Retina (tissue), 1 donor: Measurements from ENCODE around the gene COL27A1.

Experiments used
- DNase-seq: peaks from one replicate; pipeline ENCODE4 v3.0.0-alpha.2; 2016

The COL27A1 gene

DNA sequence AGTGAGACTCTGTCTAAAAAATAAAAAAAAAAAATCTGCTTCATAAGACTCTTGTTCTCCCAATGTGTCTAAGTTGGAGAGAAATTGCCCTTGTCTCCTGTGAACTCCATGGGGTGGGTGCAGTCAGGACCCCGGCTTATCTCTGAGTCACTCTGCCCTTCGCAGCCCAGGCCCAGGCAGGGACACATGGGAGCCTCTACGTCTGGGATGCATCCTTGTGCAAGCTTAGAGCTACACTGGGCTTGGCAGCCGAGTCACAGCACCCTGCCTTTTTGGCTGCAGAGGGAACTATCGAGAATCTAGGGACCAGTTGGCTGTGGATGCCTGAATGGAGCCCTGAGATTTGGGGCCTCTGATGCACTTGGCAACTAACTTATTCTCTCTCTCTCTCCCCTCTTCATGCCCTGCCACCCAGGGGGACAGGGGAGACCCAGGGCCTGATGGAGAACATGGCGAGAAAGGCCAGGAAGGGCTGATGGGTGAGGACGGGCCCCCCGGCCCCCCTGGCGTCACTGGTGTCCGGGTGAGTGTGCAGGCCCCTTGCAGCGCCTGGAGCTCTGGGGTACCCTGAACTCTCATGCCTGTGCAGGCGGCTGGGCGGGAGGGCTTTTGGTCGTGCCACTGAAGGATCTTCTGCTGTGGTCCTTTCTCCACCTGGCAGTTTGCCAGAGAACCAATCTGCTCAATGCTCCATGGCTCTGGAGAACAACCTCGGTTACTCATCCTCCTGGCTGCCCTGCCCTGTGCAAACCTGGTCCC, 120.1 kb downstream of the COL27A1 start:
- DNase-seq: no peak

DNA sequence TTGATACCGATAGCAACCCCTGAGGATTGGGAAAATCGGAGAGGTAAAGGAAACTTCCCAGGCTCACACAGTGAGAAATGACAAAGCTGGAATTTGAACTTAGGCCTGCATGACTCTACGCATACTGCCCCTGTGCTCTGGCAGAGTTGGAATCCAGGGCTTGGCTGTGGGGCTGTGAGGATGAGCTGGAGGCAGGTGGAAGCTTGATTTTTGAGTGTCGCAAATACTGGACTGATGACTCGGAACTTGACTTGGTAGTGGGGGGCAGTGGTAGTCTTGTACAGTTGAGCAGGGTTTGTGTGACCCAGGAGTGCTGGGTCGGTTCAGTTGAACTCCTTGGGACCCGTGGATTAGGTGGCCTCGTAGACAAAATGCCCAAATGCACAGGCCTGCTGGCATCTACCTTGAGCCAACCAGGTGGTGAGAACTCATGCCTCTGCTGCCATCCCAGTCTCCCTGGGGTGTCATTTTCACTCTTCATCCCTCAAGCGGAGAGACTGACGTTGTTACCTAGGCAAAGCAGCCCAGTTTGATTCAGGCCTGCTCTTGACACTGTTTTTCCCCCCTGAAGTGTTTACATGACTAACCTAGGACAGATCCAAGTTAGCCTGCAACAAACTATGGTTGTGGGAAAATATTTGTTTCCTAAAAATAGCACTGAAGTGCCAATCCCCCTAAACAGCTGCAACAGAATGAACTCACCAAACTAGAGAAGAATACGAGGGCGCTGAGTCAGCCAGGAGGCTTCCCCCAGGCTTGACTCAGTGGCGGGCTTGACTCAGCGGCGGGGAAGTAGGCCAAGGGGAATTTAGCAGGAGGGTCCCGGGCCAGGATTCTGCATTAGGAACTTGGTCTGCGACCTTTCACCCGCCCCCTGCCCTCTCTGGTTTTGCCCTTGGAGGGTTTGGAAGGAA, 121.8 kb downstream of the COL27A1 start:
- DNase-seq: no peak

DNA sequence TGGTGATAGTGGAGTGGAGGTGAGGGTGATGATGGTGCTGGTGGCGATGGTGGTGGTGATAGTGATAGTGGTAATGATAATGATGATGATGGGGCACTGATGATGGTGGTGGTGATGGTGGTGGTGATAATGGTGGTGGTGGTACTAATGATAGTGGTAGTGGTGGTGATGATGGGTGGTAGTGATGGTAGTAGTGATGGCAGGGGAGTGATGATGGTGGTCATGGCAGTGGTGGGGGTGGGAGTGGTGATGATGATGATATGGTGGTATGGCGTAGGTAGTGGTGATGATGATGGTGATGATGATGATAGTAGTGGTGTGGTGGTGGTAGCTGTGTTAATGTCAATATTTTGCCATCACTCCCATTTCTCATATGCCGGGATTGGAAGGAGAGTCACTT, 123.0 kb downstream of the COL27A1 start:
- DNase-seq: no peak

DNA sequence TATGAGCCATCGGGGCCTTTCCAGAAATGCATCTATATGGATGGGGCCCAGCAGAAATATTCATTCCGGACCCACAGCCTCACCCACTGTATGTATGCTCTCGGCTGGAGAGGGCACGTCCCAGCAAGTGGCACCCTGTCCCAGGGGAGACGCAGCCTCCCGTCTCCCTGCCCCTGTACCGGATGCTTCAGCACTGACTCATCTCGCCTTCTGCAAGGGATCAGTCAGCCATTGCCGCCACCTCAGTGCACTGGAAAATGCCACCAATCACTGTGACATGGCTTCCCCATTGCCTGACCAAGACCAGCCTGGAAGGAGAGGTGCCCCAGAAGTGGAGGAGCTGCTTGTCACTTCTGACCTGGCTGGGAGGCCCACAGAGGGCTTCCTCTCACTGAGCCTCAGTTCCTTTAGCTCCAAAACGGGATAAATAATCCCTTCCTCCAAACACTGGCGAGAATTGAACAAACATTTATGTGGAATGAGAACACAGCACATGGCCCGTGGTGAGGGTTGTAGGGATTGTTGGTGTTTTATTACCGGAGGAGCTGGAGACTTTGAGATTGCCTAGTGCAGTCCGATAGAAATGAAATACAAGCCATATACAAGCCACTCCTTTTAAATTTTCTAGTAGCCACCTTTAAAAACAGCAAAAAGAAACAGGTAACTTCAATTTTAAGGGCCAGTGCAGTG, 123.7 kb downstream of the COL27A1 start:
- no peak for DNase-seq

DNA sequence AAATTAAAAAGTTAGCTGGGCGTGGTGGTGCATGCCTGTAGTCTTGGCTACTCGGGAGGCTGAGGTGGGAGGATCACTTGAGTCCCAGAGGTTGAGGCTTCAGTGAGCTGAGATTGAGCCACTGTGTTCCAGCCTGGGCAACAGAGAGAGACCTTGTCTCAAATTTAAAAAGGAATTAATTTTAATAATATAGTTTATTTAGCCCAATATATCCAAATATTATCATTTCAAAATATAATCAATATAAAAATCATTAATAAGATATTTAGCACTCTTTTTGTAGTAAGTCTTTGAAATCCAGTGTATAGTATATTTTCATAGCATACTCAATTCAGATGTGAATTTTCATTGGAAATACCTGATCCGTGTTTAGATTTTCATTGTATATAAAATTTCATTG, 124.4 kb downstream of the COL27A1 start:
- no peak for DNase-seq

DNA sequence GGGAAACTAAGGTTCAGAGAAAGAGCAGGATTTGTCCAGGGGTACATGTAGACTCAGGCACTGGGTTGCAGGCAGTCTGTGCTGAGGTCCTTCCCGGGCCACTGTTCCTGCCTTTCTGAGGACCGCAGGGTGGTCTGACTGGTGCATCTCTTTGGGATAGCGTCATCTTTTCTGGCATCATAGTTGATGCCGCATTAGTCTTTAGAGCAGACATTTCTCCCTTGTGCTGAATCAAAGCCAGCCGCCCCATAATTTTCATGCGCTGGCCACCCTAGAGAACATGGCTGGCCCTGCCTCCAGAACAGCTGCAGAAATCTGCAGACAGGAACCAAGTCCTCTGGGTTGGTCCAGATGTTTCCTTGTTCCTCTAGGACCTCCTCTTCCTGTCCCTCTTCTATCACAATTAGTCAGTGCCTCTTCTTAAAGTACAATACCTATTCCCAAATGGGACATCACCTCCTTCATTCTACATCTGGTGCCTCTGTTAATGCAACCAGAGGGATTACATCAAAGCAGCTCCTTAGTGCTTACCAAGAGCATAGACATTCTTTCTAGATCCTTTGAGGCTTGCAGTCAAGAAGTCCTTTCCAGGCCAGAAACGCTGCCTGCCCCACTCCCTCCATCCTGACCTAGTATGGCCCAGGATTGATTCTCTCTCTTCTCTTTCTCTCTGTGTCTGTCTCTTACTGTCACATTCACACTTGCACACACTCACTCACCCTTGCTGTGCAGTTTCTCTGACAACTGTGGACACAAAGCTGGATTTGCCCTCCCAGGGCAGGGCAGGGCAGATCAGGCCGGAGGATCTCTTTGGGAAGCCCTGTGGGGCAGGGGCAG, 125.5 kb downstream of the COL27A1 start:
- no peak for DNase-seq

DNA sequence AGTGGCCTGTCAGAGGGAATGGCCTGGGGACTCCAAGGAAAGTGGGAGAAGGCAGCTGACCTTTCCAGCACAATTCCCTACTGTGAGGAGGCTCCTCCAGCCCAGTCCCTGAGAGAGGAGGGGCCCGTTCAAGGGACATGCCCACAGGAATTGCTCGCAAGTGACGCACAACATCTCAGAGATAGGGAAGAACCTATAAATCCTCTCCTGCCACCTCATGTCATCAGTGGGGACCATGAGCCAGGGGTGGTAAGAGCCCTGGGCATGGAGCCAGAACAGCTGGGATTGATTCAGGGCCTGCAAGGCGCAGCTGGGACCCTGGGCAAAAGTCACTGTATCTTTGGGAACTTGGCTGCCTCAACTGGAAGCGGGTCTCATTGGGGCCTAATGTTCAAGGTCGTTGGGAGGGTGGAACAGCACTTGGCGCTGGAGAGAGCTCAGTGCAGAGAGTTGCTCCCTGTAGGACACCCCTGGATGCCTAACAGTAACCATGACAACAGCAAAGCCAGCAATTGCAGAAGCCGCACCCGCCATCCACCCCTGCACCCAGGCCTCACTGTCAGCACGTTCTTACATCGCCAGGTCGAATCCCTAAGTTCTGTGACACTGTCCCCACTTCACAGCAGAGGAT, 126.3 kb downstream of the COL27A1 start:
- DNase-seq: no peak

DNA sequence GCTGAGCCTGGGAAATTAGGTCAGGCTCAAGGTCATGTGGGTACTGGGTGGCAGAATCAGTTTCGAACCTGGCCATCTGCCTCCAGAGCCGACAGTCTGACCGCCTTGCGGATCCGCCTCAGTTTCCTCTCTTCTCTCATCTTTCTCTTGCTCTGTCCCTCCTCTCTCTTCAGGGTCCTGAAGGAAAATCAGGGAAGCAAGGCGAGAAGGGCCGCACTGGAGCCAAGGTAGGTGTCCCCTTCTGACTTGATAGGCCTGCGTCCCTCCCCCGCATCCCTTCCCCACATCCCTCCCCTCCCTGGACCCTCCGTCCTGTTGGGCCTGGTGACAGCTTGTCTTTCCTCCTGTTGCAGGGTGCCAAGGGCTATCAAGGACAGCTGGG, 126.8 kb downstream of the COL27A1 start:
- no peak for DNase-seq

DNA sequence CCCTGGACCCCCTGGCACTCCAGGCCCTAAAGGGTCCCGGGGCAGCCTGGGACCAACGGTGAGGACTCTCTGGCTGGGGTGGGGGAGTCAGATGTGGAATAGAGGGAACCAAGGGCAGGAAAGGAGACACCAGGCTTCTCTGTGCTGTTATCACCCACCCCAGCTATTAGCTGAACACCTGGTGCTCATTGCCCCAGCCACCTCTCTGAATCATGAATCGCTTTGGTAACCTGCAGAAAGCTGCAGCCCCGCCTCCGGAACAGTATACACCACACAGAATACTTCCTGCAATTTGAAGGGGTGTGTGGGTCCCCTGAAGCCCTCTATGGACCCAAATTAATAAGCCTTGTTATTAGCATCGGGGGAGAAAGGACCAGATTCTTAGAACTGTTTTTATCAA, 127.2 kb downstream of the COL27A1 start:
- DNase-seq: no peak

DNA sequence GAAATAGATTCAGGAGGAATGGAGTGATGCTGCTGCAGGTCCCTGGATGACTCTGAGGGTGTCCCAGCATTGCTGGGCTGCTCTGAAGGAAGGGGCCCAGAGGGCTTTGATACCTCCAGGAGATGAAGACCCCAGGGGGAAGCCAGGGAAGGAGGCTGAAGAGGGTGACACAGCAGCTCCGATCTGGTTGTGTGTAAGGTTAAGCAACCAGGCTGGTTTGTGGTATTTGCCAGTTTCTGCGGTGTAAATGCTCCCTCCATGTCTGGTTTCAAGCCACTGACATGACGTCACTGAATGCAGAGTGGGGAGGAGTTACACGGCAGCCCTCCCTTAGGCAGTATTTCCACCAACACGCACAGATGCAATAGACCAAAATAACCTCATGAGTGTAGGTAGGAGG, 127.6 kb downstream of the COL27A1 start:
- DNase-seq: no peak

DNA sequence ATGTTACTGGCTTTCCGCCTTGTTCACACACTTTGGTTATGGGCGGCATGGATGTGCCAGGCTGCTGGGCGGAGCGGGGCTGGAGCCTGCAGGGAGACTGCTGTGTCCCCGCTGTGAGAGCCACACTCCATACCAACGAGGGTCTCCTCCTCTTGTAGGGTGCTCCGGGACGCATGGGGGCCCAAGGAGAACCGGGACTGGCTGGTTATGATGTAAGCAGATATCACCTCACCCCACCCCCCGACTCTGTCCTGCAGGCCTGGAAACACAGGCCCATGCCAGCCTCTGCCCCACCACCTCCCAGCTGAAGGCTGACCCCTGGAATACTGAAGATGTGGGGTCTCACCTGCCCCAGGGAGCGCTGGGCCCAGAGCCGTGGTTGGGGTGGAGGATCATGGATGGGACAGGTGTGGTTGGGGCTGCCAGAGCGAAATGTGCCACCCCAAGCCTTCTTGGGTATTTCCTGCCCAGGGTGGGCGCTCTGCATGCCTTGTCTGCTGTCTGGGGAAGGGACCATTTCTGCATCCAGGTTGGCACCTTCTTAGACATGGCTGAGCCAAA, 128.3 kb downstream of the COL27A1 start:
- DNase-seq: no peak

DNA sequence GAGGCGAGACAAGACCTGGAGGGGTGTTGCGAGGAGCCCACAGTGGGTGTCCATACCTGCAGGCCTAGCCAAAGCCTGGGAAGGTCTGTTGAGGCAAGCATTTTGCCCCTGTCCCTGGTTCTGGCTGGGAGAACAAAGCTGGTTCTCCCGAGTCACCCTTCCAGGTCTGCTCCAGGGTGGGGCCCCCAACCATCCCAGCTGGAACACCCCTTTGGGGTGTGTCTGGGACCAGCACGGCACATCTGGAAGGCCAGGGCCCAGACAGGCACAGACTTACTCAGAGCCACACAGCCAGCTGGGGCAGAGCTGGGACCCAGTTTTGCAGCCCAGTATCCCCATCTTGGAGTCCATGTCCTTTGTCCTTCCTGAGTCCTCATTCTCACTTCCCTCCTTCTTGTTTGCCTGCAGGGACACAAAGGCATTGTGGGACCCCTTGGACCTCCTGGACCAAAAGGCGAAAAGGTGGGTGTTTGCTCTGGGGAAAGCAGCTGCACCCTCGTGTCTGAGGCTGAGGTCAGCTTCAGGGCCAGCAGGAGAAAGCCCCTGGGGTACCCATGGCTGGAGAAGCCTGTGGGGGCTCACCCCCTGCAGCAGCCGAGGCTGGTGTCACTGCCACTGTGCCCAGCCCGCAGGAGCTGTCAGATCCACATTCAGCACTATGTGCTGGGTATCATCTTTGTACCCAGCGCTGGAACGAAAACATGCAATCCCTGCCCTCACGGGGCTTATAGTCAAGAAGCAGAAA, 129.2 kb downstream of the COL27A1 start:
- DNase-seq: no peak

DNA sequence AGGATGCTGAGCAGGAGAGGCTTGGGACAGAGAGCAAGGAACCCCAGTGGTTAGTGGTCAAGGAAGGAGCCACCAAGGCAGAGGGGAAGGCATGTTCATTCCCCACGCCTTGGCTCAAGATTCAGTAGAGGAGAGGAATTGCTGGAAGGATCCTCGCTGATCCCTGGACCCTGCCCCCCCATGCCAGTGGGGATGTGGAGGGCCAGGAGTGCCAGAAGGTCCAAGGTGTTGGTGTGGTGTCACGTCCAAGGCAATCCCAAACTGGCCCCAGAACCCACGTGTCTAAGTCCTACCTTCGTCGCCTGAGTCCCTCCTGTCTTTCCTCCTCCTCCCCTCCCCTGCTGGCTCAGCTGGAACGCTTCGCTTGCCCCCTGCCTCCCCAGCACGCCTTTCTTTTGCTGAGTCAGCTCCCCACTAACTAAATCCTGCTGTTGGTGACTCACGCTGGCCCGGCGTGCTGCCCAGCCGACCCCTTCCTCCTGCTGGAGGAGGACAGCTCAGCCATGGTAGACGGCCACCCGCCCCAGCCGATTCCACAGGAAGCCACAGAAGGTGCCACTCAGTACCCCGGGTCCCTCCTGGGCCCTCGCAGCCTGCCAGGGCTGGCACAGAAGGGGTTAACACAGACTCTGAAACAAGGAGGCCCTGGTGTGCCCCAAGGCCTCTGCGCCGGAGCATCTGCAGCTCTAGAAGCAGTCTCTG, 130.0 kb downstream of the COL27A1 start:
- peak; percentile 57 for DNase-seq

DNA sequence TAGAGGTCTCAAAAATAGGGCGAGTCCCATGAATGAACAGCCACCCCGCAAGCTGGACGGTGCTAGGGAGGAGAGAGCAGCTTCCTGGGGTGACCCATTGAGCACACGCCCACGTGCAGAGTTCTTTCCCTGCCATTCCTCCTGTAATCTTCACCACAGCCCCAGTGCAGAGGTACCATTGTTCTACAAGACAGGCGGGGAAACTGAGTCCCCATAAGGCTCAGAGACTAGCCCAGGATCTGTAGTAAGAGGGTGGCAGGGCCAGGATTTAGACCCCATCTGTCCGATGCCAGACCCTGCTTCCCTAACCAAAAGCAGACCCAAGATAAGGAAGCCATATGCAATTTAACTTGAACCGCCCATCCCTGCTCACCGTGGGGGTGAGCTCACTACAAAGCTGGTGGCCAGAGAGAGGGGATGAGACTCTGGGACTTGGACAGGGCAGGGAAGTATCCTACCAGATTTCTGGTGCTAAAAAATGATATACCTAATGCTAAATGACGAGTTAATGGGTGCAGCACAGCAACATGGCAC, 130.9 kb downstream of the COL27A1 start:
- DNase-seq: no peak

DNA sequence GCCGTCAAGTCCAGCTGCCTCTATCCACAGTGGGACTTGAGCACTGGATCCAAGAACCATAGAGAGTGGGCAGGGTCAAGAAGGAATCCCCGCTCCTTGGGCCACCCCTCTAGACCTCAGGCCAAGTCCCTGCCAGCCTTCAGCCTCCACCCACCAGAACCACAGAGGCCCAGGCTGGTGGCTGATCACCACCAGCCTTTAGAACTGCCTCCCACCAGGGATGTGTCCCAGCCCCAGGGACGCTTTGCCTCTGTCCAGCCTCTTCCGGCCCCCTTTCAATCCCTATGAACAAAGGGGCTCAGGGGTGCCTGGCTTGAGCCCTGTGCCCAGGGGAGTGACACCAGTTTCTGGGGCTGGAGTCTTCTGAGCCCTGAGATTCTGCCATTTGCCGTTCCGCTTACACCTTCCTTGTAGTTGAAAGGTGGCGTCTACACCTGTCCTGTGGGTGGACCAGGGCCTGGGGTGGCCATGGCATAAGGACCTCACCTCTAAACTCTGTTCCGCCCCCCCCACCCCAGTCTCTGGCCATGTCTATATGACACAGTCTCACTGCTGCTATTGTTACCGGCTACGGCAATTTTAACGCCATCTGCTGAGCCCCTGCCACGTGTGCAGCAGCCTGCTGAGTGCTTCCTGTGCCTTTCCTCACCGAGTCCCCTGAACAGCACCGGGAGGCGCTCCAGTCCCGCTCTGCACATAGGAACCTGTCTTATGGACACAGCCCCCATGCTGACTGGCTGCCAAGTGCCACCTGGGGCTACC, 131.8 kb downstream of the COL27A1 start:
- DNase-seq: no peak

DNA sequence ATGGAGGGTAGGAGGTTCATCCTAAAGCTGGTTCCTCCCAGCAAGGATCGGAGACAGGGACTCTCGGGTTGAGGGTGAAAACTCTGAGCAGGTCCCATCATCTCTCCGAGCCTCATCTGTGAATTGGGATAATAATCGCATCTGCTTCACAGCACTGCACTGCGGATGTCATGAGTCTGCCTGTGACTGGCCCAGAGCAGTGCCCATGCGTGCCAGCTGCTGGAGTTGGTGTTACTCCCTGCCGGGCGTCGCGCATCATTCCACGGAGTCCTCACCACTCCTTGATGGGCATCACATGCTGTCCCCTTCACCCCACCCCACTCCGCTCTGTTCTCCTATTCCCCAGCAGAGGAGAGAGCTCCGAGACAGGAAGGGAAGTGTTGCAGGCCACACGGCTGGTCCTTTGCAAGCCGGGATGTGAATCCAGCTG, 132.4 kb downstream of the COL27A1 start:
- no peak for DNase-seq

DNA sequence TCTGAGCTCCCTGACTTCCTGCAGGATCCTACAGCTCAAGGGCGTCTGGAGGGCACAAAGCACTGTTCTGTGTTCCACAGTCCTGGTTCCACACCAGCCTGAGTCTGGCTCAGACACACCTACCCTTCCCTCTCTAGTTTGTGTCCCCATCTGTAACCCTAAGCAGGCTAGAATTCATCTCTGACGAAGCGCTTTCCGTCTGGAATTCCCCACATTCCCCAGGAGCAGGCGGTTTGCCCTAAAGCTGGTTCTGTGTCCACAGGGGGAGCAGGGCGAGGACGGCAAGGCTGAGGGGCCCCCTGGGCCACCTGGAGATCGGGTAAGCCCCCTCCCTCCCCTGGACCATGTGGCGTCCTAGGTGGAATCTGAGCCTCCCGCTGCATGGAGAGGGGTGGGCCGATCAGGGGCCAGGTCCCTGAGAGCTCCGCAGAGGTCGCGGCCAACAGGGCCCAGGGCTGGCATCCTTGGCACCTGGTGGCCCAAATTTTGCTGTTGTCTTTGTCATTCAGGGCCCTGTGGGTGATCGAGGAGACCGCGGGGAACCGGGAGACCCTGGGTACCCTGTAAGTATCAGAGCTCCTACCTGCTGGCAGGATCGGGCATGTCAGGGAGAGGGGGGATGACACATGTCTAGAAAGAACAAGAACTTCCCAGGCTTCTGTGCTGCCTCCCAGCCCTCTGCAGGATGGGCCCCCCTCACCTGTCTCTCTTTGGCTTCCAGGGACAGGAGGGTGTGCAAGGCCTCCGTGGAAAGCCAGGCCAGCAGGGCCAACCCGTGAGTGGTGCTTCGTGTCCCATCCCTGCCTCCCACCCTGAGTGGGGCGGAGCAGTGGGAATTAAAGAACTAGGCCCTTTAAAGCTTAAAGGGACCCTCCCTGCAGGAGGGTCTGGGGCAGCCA, 133.1 kb downstream of the COL27A1 start:
- no peak for DNase-seq

DNA sequence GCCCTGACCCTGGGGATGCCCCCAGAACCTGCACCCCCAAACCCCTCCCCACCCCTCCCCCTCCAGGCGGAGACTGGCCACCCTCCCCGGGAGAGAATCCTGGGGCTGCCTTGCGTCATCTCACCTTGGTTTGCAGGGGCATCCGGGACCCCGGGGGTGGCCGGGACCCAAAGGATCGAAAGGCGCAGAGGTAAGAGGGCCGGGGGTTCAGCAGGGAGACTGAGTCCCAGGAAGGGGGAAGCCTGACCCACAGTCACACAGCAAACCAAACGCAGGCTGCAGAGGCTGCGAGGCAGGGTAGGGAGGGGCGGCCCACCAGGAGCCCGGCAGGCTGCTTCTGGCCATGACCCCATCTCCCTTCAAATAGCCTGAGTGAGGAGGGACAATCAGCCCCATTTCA, 133.8 kb downstream of the COL27A1 start:
- no peak for DNase-seq
